ENCODE results near the gene MSI2.

Gene MSI2

DNA sequence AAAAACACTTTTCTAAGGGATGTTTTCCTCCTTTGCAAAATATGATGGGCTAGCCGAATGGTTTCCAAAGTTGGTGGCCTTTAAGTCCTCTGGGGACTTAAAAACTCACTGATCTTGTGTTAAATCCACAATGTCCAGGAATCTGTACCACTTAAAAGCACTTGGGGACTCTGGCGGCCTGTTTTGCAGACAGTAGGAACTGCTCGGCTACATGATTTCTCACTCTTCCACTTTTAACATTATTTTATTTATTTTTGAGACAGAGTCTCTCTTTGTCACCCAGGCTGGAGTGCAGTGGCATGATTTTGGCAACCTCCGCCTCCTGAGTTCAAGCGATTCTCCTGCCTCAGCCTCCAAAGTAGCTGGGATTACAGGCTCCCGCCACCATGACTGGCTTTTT lies 9.1 kb upstream of the MSI2 start:
- DNase-seq, result no peak

DNA sequence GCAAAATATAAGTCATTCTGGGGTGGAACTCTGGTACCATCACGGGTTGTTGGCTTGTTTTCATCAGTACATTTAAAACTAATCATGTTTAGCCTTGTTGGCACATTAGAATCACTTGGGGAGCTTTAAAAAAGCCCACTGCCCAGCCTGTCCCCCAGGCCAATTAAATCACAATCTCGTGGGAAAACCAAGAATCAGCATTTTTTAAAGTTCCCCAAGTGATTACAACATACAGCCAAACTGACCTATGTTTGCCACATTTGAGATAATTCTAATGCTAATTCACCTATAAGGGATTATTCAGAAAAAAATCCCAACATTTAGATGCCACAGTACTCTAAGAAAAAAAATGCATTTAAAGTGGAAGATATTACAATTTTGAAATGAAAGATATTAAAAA lies 8.4 kb upstream of the MSI2 start:
- DNase-seq, result no peak

DNA sequence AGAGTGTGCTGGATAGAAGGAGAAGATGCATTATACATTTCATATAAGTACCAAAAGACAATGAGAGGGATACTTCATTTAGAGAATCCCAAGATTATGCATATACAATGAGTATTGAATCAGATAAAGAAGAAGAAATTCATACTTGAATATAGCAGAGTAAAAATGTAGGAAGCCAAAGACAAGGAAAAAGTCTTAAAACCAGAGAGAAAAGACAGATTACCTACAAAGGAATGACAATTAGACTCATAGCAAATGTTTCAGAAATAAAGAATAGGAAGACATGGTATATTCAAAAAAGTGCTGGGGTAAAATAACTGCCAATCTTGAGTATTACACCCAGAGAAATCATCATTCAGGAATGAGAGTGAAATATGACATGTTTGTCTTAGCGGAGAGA lies 6.8 kb upstream of the MSI2 start:
- no peak for DNase-seq

DNA sequence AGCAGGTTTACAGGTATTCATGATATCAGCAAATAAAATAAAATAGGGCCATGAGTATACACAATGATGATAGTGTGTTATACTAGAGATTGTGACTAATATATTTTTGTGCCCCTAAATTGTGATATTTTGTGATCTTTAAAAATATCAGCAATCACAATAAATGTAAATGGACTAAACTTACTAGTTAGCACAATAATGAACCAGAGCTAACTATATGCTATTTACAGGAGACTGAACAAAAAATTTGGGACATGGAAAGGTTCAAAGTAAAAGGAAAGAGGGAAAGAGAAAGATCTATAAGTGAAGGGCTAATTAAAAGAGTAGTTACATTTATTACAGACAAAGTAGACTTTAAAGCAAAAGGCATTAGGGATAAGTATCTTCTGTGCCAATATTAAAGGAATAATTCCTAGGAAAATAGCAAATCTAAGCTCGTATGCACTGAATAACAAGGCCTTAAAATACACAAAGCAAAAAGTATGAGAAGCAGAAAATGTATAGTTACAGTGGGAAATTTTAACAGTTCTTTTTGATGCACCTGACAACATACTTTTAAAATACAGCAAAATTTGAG lies 5.0 kb upstream of the MSI2 start:
- no peak for DNase-seq

DNA sequence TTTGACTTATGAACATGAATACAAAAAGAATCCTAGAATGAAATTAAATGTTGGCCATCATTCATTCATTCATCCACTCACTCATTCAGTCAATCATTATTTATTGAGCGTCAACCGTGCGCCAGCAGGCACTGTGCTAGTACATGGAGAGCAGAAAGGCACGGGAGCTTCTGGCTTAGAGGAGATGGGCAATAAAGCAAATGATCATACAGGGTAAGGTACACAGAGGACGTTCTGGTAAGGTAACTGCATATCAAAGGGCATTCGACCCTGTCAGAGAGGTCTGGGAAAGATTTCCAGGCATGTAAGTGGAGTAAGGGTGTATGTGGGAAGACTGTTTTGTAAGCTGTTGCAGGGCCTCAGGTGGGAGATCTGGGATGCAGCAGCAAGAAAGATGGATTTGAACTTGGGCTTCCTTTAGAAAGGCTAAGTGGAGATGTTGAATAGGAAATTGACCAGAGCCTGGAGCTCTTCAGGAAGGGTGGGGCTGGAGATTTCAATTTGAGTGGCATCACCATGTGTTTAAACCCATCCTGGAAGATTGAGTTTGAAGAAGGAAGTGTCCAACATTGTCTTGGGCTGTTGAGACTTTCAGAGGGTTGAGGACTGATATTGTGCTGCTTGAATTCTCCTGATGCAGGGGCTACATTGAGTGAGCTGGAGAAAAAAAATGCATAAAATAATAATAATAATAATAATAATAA lies 2.8 kb upstream of the MSI2 start:
- DNase-seq, result no peak

DNA sequence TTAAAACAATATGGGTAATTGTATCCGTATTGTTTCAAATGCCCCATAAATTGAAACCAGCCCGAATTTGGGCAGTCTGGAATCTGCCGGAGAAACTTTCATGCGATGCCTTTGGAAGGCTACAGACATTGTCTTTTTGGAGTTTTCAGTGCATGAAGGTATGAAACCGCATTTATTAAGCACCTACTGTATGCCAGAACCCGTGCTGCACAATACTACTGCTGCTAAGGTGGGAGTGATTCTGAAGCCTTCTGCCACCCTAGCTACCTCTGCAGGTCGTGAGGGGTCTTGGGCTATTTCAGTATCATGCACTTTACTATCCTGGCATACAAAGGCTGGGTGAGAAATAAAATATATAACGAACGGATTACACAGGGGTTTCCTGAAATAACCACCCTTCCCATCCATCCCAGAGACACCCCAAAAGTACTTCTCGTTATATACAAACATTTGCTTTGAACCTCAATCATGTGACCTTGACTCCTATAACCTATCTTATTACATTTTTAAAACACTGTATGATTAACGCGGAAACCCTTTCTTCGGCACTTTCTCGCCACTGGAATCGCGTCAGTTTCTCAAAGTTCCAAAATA lies 1.0 kb upstream of the MSI2 start:
- no peak for DNase-seq

DNA sequence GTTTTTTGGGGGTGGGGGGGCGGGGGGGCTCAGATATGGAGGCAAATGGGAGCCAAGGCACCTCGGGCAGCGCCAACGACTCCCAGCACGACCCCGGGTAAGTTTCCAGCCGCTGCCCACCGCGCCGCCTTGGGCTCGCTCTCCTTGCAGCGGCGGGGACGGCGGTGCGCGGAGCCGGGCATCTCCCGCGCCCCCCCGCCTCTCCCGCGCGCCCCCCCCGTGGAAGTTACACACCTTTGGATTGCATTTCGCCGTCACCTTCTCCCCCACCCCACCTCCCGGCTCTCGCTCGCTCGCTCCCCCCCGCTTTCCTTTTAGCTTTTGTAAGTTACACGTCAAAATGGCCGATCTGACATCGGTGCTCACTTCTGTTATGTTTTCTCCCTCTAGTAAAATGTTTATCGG lies 387 bp downstream of the MSI2 start:
- DNase-seq, result peak; percentile 53

DNA sequence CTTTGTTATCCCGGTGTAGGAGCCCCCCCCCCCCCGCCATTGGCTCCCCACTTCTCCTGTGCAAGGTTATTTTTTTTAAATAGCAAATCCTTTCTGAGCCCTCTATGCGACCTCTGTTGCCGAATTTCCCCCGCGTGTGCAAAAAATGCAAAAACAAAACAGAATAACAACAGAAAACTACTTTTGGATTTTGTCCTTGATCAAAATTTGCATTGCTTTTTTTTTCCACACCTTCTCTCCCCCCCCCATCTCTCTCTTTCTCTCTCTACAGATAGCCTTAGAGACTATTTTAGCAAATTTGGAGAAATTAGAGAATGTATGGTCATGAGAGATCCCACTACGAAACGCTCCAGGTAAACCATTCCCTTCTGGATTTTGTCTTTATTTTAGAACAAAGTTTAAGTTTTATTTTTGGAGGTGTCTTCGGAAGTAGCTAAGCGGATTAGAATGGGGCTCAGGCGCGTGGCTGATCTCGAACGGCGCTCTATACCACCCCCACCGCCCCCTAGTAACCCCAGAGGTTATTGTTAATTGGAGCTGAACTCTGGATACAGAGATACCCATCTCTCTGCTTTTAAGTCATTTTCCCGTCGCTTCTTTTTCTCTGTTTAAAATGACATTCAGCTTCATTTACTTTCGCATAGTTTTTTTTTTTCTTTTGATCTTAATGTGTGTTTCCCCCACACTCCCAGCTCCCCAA lies 1.0 kb downstream of the MSI2 start:
- no peak for DNase-seq

DNA sequence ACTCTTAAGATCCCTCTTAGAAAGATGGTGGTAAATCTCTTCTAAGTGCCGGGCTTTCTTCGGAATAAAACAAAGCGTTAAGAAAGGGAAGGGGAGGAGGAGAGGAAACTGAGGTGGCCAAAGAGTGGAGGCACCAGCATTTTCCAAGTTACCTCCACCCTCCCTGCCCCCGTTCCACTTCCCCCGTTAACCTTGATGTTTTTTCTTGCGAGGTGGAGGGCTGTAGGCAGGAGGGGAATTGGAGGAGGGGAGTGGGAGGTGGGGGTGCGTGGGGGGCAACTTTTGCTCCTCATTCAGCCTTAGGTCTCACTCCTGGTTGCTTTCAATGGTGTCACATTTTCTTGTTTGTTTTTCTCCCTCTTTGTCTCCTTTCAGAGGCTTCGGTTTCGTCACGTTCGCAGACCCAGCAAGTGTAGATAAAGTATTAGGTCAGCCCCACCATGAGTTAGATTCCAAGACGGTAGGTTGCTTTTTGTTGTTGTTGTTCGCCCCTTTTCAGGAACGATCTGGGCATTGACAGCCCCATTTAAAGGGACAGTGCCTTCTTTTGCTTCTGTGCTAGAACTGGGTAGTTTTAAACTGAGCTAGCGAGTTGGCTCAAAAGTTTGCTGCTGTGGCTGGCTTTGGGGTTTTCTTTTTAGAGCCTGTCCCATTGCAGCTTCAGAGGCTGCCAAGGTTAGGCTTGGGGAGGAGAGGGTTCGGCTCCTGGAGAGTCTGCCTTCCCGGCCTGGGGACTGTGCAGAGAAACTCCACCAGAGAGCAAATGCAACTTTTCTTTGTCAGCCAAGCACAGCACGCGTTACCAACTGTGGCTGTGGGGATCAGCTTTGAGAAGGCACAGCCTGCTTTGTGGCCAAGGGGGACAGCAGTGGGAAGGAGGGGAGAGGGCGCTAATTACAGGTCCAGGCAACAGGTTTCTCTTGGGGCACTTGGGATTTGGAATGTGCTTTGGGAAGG lies 1.9 kb downstream of the MSI2 start:
- no peak for DNase-seq

DNA sequence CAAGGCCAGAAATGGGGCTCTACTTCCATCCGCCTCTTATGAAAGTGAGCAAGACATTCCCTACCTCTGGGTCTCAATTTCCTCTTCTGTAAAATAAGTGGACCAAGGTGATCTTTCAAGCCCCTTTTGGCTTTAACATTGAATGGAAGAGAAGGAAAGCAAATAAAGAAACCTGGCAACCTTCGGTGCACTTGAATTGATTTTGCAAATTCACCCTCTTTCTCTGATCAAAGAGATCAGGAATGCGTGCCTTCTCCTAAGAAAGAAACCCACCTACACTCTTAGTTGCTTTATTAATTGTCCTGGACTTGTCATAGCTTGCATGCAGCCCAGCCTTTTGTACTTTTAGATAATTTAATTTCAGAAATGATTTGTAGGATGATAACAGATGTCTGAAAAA lies 3.0 kb downstream of the MSI2 start:
- DNase-seq, result no peak

DNA sequence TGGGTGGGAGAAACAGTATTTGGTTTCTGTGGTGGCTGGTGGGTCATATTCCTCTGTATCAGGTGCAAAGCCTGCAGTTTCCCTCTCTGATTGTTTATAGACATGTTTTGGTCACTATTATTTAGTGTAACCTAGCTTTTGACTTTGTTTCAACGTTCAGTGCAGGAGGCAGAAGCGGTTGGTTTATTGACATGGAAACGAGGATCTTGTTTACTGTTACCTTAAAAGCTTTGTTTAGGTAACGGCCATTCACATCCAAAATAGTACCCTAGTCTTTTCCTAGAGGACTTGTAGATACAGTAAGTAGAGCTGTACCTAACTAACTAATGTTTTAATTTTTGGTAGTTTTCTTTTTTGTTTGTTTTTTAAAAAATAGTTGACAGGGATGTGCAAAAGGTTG lies 3.5 kb downstream of the MSI2 start:
- no peak for DNase-seq

DNA sequence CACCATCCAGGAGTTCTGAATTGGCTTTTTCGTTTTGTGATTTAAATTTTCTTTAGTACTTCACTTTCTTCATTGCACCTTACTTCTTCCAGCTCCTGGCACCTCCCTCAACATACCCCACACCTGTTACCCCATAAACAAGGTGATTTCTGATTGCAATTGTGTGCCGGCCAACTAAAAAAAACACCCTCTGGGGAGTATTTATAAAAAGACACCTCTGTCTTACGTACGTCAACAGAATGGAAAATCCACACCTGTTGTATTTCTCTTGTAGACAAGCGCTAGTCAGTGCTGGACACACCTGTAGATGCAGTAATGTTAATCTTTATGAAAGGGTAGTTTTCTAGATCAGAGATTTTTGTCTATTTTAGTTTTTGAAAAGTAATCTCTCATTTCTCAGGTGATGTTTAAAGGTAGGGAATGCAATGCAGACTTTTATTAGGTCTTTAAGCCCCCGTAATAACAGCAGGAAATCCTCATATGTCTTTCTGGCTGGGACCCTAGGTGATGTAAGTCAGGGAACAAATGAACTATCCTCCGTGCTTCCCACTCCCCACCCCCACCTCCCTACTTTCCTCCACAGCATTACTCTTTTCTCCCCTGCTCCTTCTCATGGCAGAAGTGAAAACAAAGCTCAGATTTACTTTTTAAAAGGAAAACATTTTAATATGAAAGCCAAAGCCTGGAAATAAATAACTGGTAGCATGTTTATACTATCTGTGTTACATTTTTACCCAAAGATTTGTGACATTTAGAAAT lies 4.2 kb downstream of the MSI2 start:
- DNase-seq, result no peak

DNA sequence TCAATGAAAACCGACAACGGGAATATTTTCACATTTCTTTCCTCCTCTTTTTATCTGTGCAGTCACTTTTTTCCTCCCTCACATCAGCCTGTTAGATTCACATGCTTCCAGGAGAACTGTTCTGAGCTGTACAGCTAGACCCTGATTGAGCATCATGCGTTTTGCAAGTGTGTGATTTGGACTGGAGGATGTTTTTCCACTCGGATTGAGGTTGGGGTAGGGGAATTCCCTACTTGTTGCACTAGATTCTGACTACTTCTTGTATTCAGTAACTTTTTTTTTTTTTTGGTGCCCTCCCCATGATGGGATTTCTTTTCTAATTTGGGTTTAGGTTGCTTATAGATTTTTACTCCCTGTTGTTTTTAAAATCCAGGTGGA lies 4.8 kb downstream of the MSI2 start:
- no peak for DNase-seq

DNA sequence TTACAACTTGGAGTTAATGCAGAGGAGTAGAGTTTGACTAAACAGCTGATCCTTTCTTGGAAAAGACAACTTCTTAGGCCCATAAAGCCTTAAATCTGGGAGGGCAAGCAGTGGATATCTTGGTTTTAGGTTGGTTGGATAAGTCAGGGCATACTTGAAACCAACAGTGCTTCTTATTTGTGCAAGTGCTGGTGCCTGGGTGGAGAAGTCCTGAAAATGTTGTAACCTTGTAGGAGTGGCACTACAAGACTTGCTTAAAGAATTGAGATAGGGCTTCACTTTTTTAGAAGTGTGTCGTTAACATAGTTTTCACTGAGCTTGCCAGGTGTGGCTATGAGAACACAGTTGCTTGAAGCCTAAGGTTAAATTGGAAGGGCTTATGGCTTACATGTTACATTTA lies 6.2 kb downstream of the MSI2 start:
- no peak for DNase-seq

DNA sequence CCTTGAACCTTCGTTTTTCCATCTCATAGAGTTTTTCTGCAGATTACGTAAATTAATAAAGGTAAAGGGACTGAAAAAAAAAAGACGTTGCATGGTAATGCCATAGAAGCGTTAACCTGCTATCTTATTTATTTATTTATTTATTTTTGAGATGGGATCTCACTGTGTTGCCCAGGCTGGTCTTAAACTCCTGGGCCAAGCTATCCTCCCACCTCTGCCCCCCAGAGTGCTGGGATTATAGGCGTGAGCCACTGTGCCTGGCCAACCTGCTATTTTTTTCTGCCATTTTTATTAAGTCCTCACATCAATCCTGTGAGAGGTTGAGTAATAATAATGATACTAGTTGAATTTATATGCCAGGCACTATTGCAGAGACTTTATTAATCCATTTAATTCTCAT lies 7.9 kb downstream of the MSI2 start:
- no peak for DNase-seq

DNA sequence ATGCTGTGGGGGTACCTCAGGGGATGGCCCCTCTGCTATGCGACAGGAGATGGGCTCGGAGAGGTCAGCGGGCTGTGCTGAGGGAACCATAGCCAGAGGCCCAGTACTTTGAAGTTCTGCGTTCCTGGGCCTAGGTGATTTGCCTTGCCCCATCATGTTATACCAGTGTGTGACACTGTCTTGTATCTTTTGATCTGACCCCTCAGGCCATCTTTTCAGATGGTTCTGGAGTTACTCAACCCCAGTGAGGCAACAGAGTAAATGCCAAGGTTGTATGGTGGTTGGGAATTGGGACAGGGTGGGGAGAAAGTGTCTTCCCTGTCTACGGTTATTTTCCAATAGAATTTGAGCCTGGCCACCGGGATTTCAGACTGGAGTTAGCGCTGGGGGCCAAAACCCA lies 8.5 kb downstream of the MSI2 start:
- no peak for DNase-seq

DNA sequence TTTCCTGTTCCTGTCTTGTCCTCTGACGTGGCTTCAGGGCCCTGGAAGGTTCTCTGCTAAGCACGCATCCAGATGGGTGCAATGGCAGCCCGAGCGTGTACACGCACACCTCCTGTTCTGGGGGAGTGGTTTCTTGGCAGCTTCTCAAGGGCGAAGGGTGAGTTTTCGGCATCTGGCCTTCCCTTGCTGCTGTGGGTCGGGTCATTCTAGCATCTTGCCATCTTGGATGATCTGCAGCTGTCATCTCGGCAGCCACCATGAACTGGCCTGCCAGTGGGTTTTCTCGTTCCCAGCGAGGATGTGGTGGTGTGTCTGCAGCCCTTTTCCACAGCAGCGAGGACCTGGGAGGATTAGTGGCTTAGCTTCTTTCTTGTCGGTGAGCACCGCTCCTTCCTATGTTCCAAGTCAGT lies 10.6 kb downstream of the MSI2 start:
- DNase-seq, result no peak

DNA sequence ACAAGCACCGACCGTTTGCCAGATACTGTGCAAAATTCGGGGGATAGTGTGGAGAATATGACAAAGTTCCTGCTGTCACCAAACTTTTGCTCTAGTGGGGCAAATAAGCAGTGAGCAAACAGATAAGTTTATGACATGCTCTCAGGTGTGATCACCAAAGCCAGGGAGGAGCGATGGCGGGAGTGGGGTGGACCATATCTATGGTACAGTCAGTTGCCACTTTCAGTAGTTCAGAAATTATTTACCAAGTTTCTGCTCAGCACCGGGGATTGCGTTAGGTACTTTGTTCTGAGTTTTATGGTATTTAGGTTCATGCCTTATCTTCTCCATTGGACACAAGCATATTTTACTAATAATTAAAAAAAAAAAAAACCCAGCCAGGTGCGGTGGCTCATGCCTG lies 11.9 kb downstream of the MSI2 start:
- no peak for DNase-seq

DNA sequence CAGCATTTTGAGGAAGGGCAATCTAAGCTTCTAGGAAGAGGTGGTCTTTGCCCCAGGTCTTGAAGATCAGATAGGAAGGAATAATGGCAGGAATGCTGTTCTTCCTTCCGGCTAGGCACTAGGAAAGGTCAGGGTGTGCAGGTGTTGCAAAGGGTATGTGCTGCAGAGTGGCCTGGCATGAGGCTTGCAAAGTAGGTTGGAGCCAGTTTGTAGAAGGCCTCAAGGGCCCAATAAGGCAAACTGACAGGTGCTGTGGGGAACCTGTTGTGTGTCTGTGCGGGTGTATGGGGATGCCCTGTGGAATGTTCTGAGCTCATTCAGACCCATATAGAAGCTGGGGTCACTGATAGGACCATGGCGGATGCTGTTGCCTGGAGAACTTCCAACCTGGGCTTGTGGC lies 12.7 kb downstream of the MSI2 start:
- no peak for DNase-seq

DNA sequence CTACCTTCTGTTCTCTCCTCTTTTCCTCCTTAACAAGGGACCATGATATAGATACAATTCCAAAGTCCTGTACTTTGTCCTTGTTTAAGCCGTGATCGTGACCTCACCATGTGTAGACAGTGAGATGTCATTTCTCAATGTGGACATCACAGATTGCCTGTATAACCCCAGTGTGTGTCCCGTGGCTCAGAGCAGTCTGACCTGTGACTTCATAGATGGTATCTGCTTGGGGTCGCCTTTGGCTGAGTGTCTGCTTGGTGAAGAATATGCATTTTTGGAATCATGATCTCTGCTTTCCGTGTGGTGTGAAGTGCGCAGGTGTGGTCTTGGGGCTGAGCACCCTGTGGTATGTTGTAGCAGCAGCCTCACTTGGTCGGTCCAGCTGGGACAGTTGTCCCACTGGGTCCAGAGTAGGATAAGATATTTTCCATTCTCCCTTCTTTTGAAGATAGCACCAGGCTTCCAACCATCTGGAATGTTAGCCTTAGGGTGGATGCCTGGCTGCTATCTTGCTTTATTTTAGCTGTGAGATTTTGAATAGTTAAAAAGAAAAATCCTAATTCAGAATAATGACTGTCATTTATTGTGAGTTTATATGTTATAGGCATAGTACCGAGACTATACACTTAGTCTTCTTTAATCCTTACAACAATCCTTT lies 13.4 kb downstream of the MSI2 start:
- DNase-seq, result no peak

DNA sequence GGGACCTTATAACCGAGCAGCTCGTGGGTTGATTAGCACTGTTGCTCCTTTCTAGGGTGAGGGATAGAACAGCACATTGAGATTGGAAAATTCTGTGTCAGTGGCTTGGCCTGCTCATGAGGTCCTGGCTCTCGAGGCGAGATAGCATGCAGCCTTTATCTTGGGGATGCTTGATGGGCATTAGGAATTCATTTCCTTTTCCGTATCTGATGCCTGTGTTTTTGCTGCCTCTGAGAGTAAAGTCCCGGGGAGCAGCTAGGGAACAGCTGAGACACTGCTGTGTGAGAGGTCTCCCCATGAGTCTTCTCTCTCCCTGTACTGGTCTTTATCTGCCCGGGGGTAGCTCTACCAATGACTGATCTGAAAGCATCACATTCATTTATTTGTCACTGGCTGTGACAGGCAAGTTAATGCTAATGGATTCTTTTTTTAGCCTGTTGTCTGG lies 14.5 kb downstream of the MSI2 start:
- DNase-seq, result no peak

DNA sequence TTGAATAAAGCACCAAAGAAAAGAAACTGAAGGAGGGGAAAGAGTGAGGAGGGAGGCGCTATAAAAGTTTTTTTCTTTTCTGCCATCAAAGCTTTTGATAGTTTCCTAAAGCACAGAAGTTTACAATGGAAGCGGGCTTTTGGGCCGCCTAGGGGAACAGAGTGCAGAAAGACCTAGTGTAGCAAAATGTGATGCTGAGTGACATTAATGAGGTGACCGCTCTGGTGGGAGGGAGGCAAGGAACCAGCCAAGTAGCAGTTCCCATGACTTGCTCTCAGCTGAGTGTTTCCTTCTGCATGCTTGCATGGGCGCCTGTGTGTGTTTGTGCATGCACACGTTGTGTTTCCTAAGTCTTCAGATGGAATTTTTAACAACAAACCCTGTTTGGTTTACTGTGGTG lies 15.5 kb downstream of the MSI2 start:
- DNase-seq, result no peak
